ENCODE results near the gene TMEM81. TPM values are rescaled to one million over a fixed set of nuclear protein-coding genes. Genes with fewer than 3 reads are reported as not detected.

TMEM81 gene
- total and polyA plus RNA-seq, 2 of the 8 experiments (the other 6 are each of a cell fraction or from before 2014, with no cell fraction given) = 2.1 to 5.9 TPM

- no peaks in the 10 kb centered on the region for H3K79me1 ChIP-seq (ENCODE audit: low read depth, low read length)
- H4K8ac ChIP-seq (ENCODE audit: extremely low read depth, insufficient read depth, low read length) = no peak overlapping the region
- H3K36me3 ChIP-seq (ENCODE audit: control insufficient read depth in 2 of 4, insufficient read depth in 4 of 4, low read length in 3 of 4) = no peaks in the 10 kb centered on the region
- H3K23ac ChIP-seq (ENCODE audit: insufficient read length) = no peak overlapping the region
- no peak overlapping the region for H3K4me2 ChIP-seq (ENCODE audit: insufficient read depth in 1 of 2, low read depth in 2 of 2, low read length in 2 of 2)
- no peaks in the 10 kb centered on the region for H3K27me3 ChIP-seq (replicated peaks in 1 of 4; ENCODE audit: control insufficient read depth in 3 of 4, extremely low read depth in 1 of 4, insufficient read depth in 3 of 4, low read length in 3 of 4)
- H2AFZ ChIP-seq (ENCODE audit: low read length) = no peak overlapping the region
- ChIA-PET CTCF (ENCODE audit: partially characterized antibody) (interaction anchor here (0.7 to 38.9 kb wide), 23 partner anchors 9 to 270 kb away, joined by 3 to 1336 read pairs (median 4); no protein-coding TSS in a partner anchor), POLR2A (ENCODE audit: partially characterized antibody) (interaction anchor here (0.8 kb wide), 1 partner anchor 8 kb away, joined by 3 read pairs; no protein-coding TSS in a partner anchor)
- H2AK5ac ChIP-seq (ENCODE audit: low read depth, low read length) = 0 out of 2 replicates have a peak overlapping the region, but pooled peaks have one; percentile 58
- no peak for DNase-seq (ENCODE audit: low read depth in 1 of 2, low spot score in 2 of 2)
- H2BK12ac ChIP-seq (ENCODE audit: low read depth, low read length) = no peak overlapping the region
- no peak for FAIRE-seq
- H2BK15ac ChIP-seq (ENCODE audit: low read length) = no peak overlapping the region
- 82% methylated on average over 13 of the region's 13 CpGs; no CpG with 5 or more reads in 1 of the 2 experiments for WGBS, 2 experiments (ENCODE audit: extremely low coverage in 1 of 2, insufficient coverage in 1 of 2, insufficient read length in 1 of 2, insufficient replicate concordance in 2 of 2, low coverage in 1 of 2, low lambda C conversion rate in 2 of 2, missing lambda C conversion rate in 1 of 2)
- no peaks in the 10 kb centered on the region for H3K9me3 ChIP-seq (ENCODE audit: insufficient read depth in 2 of 2, low read depth in 1 of 2, low read length in 1 of 2)
- no peak overlapping the region for H2BK120ac ChIP-seq (replicated peaks; ENCODE audit: low read depth, low read length)
- H3K56ac ChIP-seq (replicated peaks; ENCODE audit: insufficient read length, low read depth, low read length) = no peak overlapping the region
- no peak overlapping the region for H3K14ac ChIP-seq (ENCODE audit: insufficient read length)
- no peak overlapping the region for H4K91ac ChIP-seq (replicated peaks; ENCODE audit: insufficient read length, low read length)
- H3K4me3 ChIP-seq (ENCODE audit: extremely low read depth in 1 of 4, insufficient read depth in 2 of 4, low read depth in 3 of 4, low read length in 4 of 4) = no peak overlapping the region
- H3K18ac ChIP-seq (ENCODE audit: extremely low read depth, low read length) = no peak overlapping the region
- 0 out of 2 replicates have a peak overlapping the region, but pooled peaks have one; percentile 16 for H2BK5ac ChIP-seq (ENCODE audit: low read depth, low read length)
- H3K9ac ChIP-seq (replicated peaks in 1 of 4; ENCODE audit: extremely low read depth in 1 of 4, low read depth in 3 of 4, low read length in 3 of 4) = no peak overlapping the region
- peaks cover 0 to 1% of the 10 kb centered on the region in 2 experiments for H4K20me1 ChIP-seq (replicated peaks in 1 of 2; ENCODE audit: control insufficient read depth in 1 of 2, insufficient read depth in 2 of 2, low read length in 2 of 2)
- H4K5ac ChIP-seq (ENCODE audit: insufficient read length, low read depth, low read length) = no peak overlapping the region
- H3K4me1 ChIP-seq (replicated peaks in 1 of 4; ENCODE audit: control insufficient read depth in 3 of 4, insufficient read depth in 4 of 4, low read length in 3 of 4) = peaks cover 0 to 4% (median 2%) of the 10 kb centered on the region in 4 experiments; a peak in 4 of 7 replicates
- no peak overlapping the region for H3K27ac ChIP-seq (ENCODE audit: low read depth, low read length)
- H3K4ac ChIP-seq (replicated peaks; ENCODE audit: insufficient read length, low read depth, low read length) = no peak overlapping the region
- no peaks in the 10 kb centered on the region for H3K79me2 ChIP-seq (ENCODE audit: control insufficient read depth in 1 of 2, insufficient read depth in 2 of 2, low read length in 2 of 2)
- no peaks in the 10 kb centered on the region for H3K23me2 ChIP-seq (ENCODE audit: low read depth, low read length)
- H2BK20ac ChIP-seq (ENCODE audit: low read length) = no peak overlapping the region
- TF ChIP-seq SIRT6 (IDR thresholded peaks at IDR 0.05; ENCODE audit: low read length) = no peak
- no peak for TF ChIP-seq TEAD4 (IDR thresholded peaks at IDR 0.05; ENCODE audit: low read depth, low read length)
- no peak for TF ChIP-seq JUN (IDR thresholded peaks at IDR 0.05; ENCODE audit: low read depth, low read length)
- TF ChIP-seq POU5F1 (IDR thresholded peaks at IDR 0.05; ENCODE audit: low read depth, low read length) = no peak
- TF ChIP-seq PHF8 (conservative IDR thresholded peaks at IDR 0.05; ENCODE audit: low read depth, low read length) = no peak
- peak; percentile 53 to 64 for TF ChIP-seq RAD21 (IDR thresholded peaks at IDR 0.05 in 1 of 2, conservative IDR thresholded peaks at IDR 0.05 in 1 of 2; ENCODE audit: low read depth in 2 of 2, low read length in 2 of 2)
- TF ChIP-seq RNF2 (IDR thresholded peaks at IDR 0.05; ENCODE audit: borderline replicate concordance, low read depth, low read length, missing control alignments, poor library complexity, severe bottlenecking) = no peak
- no peak for TF ChIP-seq CEBPB (IDR thresholded peaks at IDR 0.05; ENCODE audit: low read depth, low read length)
- TF ChIP-seq ASH2L (IDR thresholded peaks at IDR 0.05; ENCODE audit: low read length) = no peak
Measured at GRCh38 chr1:205066141-205066818, 18.0 kb downstream of the TMEM81 start.
